Left renal pelvis (tissue), 4 donors: ENCODE data around the gene SRSF1. TPM values are rescaled to one million over a fixed set of nuclear protein-coding genes. Genes with fewer than 3 reads are reported as not detected.
"Not testable (repeated sequence)": the region's sequence is repeated elsewhere in the genome, so short reads cannot be mapped to it uniquely, and the experiment has no call there.

Source experiments
- DNase-seq, 4 donors: peaks; one replicate each; pipeline ENCODE4 v3.0.0-alpha.2; 2013; ENCODE audit warnings: low read depth in 4 of 4, low spot score in 3 of 4
- polyA plus RNA-seq, 4 donors: library from polyadenylated mRNA; unstranded; fragments of 120-200 nt; gene quantifications; one replicate each; pipeline ENCODE4 v1.2.1, GENCODE V29; 2013; ENCODE audit not compliant: insufficient read length in 4 of 4

Gene SRSF1
- polyA plus RNA-seq, 4 donors = 252 to 383 (median 352) TPM

DNA sequence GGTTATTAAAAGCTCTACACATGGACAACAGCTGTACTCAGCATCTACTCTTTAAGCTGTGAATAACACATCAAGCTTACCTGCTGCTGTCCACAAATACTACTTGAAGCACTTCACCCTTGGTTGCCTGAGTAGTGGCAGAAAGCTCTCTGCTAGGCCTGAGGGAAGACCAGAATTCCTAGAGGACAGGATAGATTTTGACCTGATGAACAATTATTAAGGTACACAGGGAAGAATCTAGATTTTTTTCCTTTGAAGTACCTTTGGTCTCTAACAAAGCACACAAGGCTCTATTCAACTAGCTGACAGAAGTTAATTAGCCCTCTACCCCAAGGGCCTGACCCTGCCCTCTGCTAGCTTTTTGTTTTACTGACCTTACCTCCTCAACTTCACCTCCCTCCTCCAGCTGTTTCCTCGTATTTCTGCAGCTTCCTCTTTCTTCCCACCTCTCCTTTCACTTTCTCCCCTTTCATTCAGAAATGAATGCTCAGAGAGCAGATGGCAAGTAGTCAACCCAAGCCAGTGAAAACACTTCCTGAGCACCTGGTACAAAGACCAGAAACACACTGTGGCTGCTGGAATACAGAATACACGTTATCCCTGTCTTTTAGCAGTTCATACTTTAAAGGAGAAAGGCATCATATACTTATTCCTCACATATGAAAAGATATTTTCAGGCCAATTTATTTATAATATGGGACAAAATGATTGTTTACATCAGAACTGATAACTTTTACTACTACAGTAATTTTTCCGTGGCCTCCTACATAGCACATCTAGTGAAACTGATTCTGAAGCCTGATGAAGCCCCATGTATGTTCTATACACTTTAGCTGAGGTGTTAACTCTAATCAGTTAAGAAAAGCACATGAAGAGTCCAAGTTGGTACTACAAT is 13.3 kb downstream of the SRSF1 start:
- no peak for DNase-seq

GRCh38 chr17:57991537-57991936 is 15.5 kb downstream of the SRSF1 start:
- no peak for DNase-seq

DNA sequence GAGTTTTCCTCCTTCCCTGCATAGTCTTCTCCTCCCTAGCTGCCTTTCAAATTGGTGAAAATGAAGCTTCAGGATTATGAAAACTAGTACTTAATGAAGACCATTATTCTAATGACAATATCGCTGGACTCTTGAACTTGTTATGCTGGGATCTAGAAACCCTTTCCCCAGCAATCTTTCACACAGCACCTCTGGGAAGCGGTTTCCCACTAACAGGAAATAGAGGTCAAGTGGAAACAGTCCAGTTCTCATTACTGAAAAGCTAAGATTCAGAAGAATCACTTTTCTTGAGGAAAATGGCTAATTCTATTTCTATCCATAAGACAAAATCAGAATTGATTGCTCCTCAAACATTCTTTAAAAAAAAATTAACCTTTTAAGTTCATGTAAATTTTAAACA is 17.0 kb downstream of the SRSF1 start:
- DNase-seq = no peak

DNA sequence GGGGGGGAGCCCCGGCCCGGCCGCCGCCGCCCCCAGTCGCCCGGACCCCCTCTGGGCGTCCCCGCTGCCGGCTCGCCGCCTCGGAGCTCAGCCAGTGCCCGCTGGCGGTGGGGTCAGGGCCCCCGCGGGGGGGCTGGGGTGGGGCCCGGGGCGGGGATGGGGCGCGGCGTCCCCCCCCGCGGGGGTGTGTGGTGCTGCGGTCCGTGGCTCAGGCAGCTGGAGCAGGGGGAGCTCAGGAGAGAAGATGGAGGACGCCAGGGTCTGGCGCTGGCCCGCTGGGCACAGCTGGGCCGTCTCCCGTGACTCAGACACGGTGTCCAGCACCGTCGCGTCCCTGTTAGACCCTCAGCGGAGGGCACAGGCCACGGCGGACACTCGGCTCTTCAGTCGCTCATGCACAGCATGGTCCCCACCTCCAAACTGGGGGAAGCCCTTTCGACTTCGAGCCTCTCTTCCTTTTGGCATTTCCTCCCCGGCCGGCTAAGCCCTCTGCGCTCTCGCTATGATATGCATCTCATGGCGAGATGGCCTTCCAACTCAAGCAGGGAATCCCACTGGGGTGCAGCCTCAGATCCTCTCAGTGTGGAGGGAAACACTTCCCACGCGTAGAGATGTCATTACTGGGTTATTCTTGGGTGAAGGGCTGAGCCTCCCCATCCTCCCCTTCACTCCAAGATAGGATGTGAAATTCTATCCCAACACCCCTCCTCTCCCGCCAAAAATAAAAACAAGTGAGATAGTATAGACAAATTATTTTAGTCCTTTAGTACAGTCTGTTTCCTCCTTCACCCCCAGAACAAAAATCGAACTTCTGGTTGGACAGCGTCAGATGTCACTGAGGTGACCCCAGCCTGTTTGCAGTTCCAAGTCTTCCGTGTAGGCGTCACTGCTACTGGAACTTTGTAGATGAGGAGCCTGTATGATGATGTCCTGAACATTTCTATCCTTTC is 18.5 kb downstream of the SRSF1 start:
- peak; percentile 50 to 63 (median 53) for DNase-seq

- DNase-seq = peak in 2 of 4 donors; percentile 33 to 47
Measured at GRCh38 chr17:57987581-57988300, 19.3 kb downstream of the SRSF1 start, which contains the start of gene VEZF1. VEZF1 (minus strand) TSS chr17:57988254; CDS start chr17:57988111, 143 bp downstream.

DNA sequence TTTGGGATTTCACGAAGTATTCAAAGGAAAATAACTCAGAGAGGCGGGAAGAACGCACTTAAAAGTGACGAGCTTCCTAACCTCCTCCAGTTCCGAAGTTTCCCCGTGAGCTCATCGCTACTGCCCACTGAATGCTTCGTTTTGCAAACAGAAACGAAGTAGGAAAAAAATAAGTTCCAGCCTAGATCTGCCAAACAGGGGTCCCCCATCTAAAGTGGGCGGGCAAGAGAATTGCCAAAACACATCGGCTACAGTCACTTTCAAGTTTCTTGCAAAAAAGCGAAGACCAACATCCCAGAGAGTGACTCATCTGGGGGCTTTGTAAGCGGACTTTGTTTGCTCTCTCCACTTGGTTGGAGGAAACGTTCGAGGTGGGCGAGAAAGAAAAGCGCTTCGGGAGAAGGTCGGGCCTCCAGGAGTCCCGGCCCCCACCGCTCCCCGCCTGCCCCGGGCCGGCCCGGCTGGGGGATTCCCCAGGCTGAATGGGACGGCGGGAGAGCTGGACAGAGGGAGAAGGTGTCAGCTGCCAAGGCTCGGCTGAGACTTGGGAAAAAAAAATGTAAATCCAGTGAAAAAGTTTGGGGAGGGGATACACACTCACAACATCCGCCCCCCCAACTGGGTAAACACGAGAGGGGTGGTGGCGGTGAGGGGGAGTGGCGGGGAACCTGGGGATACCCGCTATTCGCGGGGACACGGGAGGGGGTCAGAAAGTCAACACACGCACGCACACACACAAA is 20.0 kb downstream of the SRSF1 start:
- peak in 3 of 4 donors; percentile 48 to 55 (median 50) for DNase-seq

DNA sequence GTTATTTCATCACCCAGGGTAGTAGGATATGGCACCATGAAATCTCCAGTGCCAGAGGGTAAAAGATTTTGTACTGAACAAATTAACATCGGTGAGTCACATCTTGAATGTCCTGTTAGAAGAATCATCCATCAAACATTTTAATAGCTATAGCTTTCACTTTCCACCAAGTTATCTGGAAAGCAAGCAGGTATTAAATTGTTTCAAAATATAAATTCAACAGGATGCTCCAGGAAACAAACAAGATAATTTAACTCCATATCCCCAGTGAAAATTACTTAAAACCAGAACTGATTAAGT is 21.4 kb downstream of the SRSF1 start:
- no peak for DNase-seq

- no peak for DNase-seq
Measured at GRCh38 chr17:57984936-57985674, 21.9 kb downstream of the SRSF1 start.

GRCh38 chr17:57984261-57984890 is 22.7 kb downstream of the SRSF1 start:
- DNase-seq = no peak

DNA sequence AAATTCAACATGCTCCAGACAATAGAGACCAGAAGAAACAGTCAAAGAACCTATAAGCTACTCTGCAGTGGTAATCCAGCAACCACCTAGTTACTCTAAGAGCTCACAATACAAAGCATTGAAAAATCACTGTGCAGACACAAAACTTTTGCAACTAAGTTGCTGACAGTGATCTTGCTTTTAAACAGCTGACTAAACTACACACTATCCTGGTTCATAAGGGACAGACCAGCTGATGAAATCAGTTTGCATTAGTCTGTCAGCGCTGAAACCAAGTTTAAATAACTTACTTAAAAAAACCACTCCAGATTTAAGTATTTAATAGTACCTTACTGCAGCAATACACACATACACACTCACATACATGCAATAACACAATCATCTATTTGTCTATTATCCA is 23.6 kb downstream of the SRSF1 start:
- no peak for DNase-seq

GRCh38 chr17:57982452-57983170 is 24.4 kb downstream of the SRSF1 start:
- no peak for DNase-seq

DNA sequence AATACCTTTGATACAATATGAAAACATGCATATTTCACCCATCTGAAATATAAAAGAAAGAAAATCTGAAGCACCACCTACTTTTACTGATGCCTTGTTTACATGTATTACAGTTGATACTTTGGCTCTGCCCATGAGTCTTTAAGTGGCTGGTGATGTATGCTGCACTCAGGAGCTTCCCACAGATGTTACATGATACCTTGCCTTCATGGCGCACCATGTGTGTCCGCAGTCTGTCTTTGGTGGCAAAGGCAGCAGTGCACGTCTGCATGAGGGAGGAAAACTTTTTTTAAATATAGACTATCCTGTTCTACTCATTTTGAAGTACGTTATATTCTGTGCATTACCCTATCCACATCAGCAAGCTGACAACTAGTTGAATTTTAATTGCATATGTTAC is 26.5 kb downstream of the SRSF1 start:
- no peak for DNase-seq

- DNase-seq = no peak
Measured at GRCh38 chr17:57979076-57979475, 28.0 kb downstream of the SRSF1 start.

DNA sequence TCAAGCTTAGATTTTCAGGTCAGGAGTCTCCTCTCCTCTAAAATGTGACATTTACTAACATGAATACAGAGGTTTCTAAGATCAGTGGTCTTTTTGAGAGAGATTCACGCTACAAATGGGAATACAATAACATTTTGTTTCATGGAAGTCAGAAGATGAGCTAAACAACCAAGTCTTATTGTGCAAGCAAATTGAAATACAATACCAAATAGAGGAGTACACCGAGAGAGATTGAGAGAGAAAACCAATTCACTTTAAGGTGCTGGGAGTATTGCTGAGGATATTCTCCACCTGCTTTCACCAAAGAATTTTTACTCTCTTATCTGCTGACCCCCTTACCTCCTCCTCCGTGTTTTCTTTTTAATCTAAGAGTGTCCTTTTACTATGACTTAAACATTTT is 30.5 kb downstream of the SRSF1 start:
- DNase-seq = no peak

- no peak for DNase-seq
Measured at GRCh38 chr17:57975044-57975443, 32.0 kb downstream of the SRSF1 start.

- DNase-seq = not testable (repeated sequence)
Measured at GRCh38 chr17:57974053-57974824, 32.8 kb downstream of the SRSF1 start.

GRCh38 chr17:57972151-57972550 is 34.9 kb downstream of the SRSF1 start:
- DNase-seq = no peak

DNA sequence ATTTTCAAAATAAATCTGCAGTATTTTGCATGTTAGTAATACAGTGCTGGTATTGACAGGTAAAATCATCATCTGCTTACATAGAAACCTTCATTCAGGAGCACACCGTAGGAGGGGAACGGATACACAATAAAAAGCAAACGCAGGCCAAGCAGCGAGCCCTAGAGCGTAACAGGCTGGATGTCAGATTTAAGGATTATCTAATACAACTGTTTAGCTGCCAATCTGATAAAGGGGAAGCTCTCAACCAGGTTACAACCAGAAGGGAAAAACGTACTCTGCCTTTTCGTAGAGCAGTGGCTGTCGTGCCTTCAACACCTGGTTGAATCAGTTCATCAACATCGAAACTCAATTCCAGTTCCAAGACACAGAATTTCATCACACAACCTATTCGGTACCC is 35.5 kb downstream of the SRSF1 start:
- DNase-seq = no peak
